T-helper 1 cell treated with Interleukin-12 subunit alpha and Interleukin-12 subunit beta and Interleukin-4 antibody, amounts not matched to agents 30 μg/mL and 1 μg/mL, for 36 hours (primary cell): ENCODE measurements around the gene OTOF.

Experiments
- H3K27ac Mint-ChIP-seq: one replicate; pipeline ENCODE4 v1.8.0; 2021; ENCODE audit warnings: mild to moderate bottlenecking, mixed read lengths
- H3K27me3 Mint-ChIP-seq: one replicate; pipeline ENCODE4 v1.8.0; 2021; ENCODE audit warnings: low read depth, mixed read lengths
- H3K36me3 Mint-ChIP-seq: one replicate; pipeline ENCODE4 v1.8.0; 2021; ENCODE audit warnings: low read depth, mixed read lengths
- H3K4me1 Mint-ChIP-seq: one replicate; pipeline ENCODE4 v1.8.0; 2021; ENCODE audit warnings: low read depth, mixed read lengths
- H3K4me3 Mint-ChIP-seq: one replicate; pipeline ENCODE4 v1.8.0; 2021; ENCODE audit warnings: mild to moderate bottlenecking, moderate library complexity, mixed read lengths
- H3K9me3 Mint-ChIP-seq: one replicate; pipeline ENCODE4 v1.8.0; 2021; ENCODE audit warnings: mixed read lengths

Gene OTOF

GRCh38 chr2:26460613-26461031, 17.3 kb downstream of the OTOF start:
- Mint-ChIP-seq H3K27ac (no peak overlapping the region), H3K4me3 (no peak overlapping the region), H3K9me3 (no peaks in the 10 kb centered on the region), H3K36me3 (no peaks in the 10 kb centered on the region), H3K4me1 (no peaks in the 10 kb centered on the region), H3K27me3 (no peaks in the 10 kb centered on the region)

GRCh38 chr2:26459991-26460612, 17.8 kb downstream of the OTOF start:
- H3K4me1 Mint-ChIP-seq: no peaks in the 10 kb centered on the region
- H3K4me3 Mint-ChIP-seq: no peak overlapping the region
- no peaks in the 10 kb centered on the region for H3K9me3 Mint-ChIP-seq

GRCh38 chr2:26458365-26459042, 19.4 kb downstream of the OTOF start:
- Mint-ChIP-seq H3K36me3 (no peaks in the 10 kb centered on the region), H3K27me3 (no peaks in the 10 kb centered on the region), H3K9me3 (no peaks in the 10 kb centered on the region), H3K27ac (no peak overlapping the region), H3K4me3 (no peak overlapping the region), H3K4me1 (no peaks in the 10 kb centered on the region)

More at GRCh38 chr2:26459991-26460612, 17.8 kb downstream of the OTOF start:
- Mint-ChIP-seq H3K27ac (no peak overlapping the region), H3K27me3 (no peaks in the 10 kb centered on the region), H3K36me3 (no peaks in the 10 kb centered on the region)

GRCh38 chr2:26457695-26458364, 20.1 kb downstream of the OTOF start:
- no peaks in the 10 kb centered on the region for H3K36me3 Mint-ChIP-seq
- no peak overlapping the region for H3K27ac Mint-ChIP-seq
- H3K4me1 Mint-ChIP-seq: no peaks in the 10 kb centered on the region
- H3K27me3 Mint-ChIP-seq: no peaks in the 10 kb centered on the region
- no peaks in the 10 kb centered on the region for H3K9me3 Mint-ChIP-seq
- no peak overlapping the region for H3K4me3 Mint-ChIP-seq

GRCh38 chr2:26457251-26457666, 20.7 kb downstream of the OTOF start:
- no peaks in the 10 kb centered on the region for H3K36me3 Mint-ChIP-seq
- no peaks in the 10 kb centered on the region for H3K4me1 Mint-ChIP-seq

GRCh38 chr2:26456440-26457250, 21.3 kb downstream of the OTOF start:
- H3K4me3 Mint-ChIP-seq: no peak overlapping the region
- no peaks in the 10 kb centered on the region for H3K9me3 Mint-ChIP-seq
- no peak overlapping the region for H3K27ac Mint-ChIP-seq
- H3K4me1 Mint-ChIP-seq: no peaks in the 10 kb centered on the region
- H3K27me3 Mint-ChIP-seq: no peaks in the 10 kb centered on the region
- no peaks in the 10 kb centered on the region for H3K36me3 Mint-ChIP-seq

More at GRCh38 chr2:26457251-26457666, 20.7 kb downstream of the OTOF start:
- H3K4me3 Mint-ChIP-seq: no peak overlapping the region
- no peaks in the 10 kb centered on the region for H3K9me3 Mint-ChIP-seq
- H3K27ac Mint-ChIP-seq: no peak overlapping the region
- H3K27me3 Mint-ChIP-seq: no peaks in the 10 kb centered on the region

GRCh38 chr2:26455670-26456439, 22.1 kb downstream of the OTOF start:
- Mint-ChIP-seq H3K4me3 (no peak overlapping the region), H3K27me3 (no peaks in the 10 kb centered on the region), H3K36me3 (no peaks in the 10 kb centered on the region), H3K27ac (no peak overlapping the region), H3K4me1 (no peaks in the 10 kb centered on the region), H3K9me3 (no peaks in the 10 kb centered on the region)

- H3K9me3 Mint-ChIP-seq: no peaks in the 10 kb centered on the region
- no peaks in the 10 kb centered on the region for H3K4me1 Mint-ChIP-seq
- no peaks in the 10 kb centered on the region for H3K27me3 Mint-ChIP-seq
- no peak overlapping the region for H3K27ac Mint-ChIP-seq
- no peaks in the 10 kb centered on the region for H3K36me3 Mint-ChIP-seq
- no peak overlapping the region for H3K4me3 Mint-ChIP-seq
Observed at GRCh38 chr2:26455037-26455669, 22.8 kb downstream of the OTOF start.

- Mint-ChIP-seq H3K9me3 (no peaks in the 10 kb centered on the region), H3K27me3 (no peaks in the 10 kb centered on the region), H3K36me3 (no peaks in the 10 kb centered on the region), H3K4me3 (no peak overlapping the region), H3K4me1 (no peaks in the 10 kb centered on the region), H3K27ac (no peak overlapping the region)
Observed at GRCh38 chr2:26454561-26455001, 23.3 kb downstream of the OTOF start.

- Mint-ChIP-seq H3K27ac (no peak overlapping the region), H3K36me3 (no peaks in the 10 kb centered on the region), H3K4me1 (no peaks in the 10 kb centered on the region), H3K27me3 (no peaks in the 10 kb centered on the region), H3K9me3 (no peaks in the 10 kb centered on the region), H3K4me3 (no peak overlapping the region)
Observed at GRCh38 chr2:26453421-26454329, 24.2 kb downstream of the OTOF start.

- Mint-ChIP-seq H3K27me3 (peaks cover 4% of the 10 kb centered on the region), H3K27ac (no peak overlapping the region), H3K36me3 (no peaks in the 10 kb centered on the region), H3K4me1 (no peaks in the 10 kb centered on the region), H3K4me3 (no peak overlapping the region), H3K9me3 (no peaks in the 10 kb centered on the region)
Observed at GRCh38 chr2:26451700-26452099, 26.2 kb downstream of the OTOF start.

GRCh38 chr2:26450031-26450635, 27.8 kb downstream of the OTOF start:
- Mint-ChIP-seq H3K27ac (no peak overlapping the region), H3K4me3 (no peak overlapping the region), H3K27me3 (peaks cover 4% of the 10 kb centered on the region), H3K4me1 (no peaks in the 10 kb centered on the region), H3K36me3 (no peaks in the 10 kb centered on the region), H3K9me3 (no peaks in the 10 kb centered on the region)
